K562 (cell line): ENCODE data around the gene PATJ. TPM values are rescaled to one million over a fixed set of nuclear protein-coding genes. Genes with fewer than 3 reads are reported as not detected.

ENCODE experiments used
- ATAC-seq: fragments of 200-7000 bp; cut with Tn5 transposase; 3 replicates; pipeline ENCODE4 v1.9.1; 2020; ENCODE audit warnings: moderate library complexity
- BruUV-seq: library from RNA; stranded (reverse); fragments of 400-500 nt; replicated peaks from 2 replicates; lab custom pipeline; 2021; lab: Mats Ljungman, UMichigan
- CTCF ChIA-PET: fragments of 300-600 bp; formaldehyde crosslinking; extraction: SDS; loops from one replicate; lab custom pipeline; 2021; ENCODE audit warnings: low intra/inter-chr PET ratio; lab: Yijun Ruan, JAX
- POLR2A ChIA-PET: fragments of 300-600, 350-650 bp; sonication (Branson Sonifier 250); formaldehyde crosslinking; extraction: SDS; loops from one replicate; lab custom pipeline; 2021; ENCODE audit warnings: antibody characterized with exemption, inconsistent platforms; lab: Yijun Ruan, JAX
- DNase-seq, 4 experiments: peaks; one replicate each; pipeline versions ENCODE4 v3.0.0 to v3.0.0-alpha.2; 2011 to 2018; ENCODE audit warnings: low spot score in 3 of 4, mixed read lengths in 3 of 4; ENCODE audit errors: extremely low read depth in 1 of 4
- FAIRE-seq: peaks from 2 replicates; lab custom pipeline; 2011; peaks lifted over from hg19 to GRCh38; lab: Jason Lieb, UNC
- H2AFZ ChIP-seq: 2 replicates; pipeline ENCODE4 v1.6.0; 2011; ENCODE audit warnings: low read depth, low read length, control low read depth, inconsistent platforms
- H3K27ac ChIP-seq: fragments of 200-600 bp; 3 replicates; pipeline ENCODE4 v1.8.0; 2011; ENCODE audit warnings: low read depth, mild to moderate bottlenecking, control low read depth, inconsistent platforms, low read length, moderate library complexity, mixed read lengths; ENCODE audit errors: extremely low read depth
- H3K27me3 ChIP-seq, 2 experiments: fragments of 300-600 bp in 1 of 2; 2 replicates in 1 of 2; 3 replicates in 1 of 2; pipeline versions ENCODE4 v1.6.0 to v1.8.0; 2011; ENCODE audit warnings: inconsistent platforms in 2 of 2, low read length in 2 of 2, mild to moderate bottlenecking in 1 of 2, mixed read lengths in 1 of 2, moderate library complexity in 1 of 2; ENCODE audit not compliant: control insufficient read depth in 2 of 2, insufficient read depth in 2 of 2
- H3K36me3 ChIP-seq: fragments of 300-600 bp; 3 replicates; pipeline ENCODE4 v1.8.0; 2011; ENCODE audit warnings: mild to moderate bottlenecking, low read length, inconsistent platforms; ENCODE audit not compliant: control insufficient read depth, insufficient read depth
- H3K4me1 ChIP-seq, 2 experiments: fragments of 200-600 bp in 1 of 2; replicated peaks in 1 of 2; 2 replicates in 1 of 2; 3 replicates in 1 of 2; pipeline versions ENCODE4 v1.5.1 to v1.8.0; 2011; ENCODE audit warnings: inconsistent platforms in 2 of 2, low read length in 2 of 2, mild to moderate bottlenecking in 1 of 2, mixed read lengths in 1 of 2, moderate library complexity in 1 of 2; ENCODE audit not compliant: control insufficient read depth in 2 of 2, insufficient read depth in 2 of 2
- H3K4me2 ChIP-seq: 2 replicates; pipeline ENCODE4 v1.6.1; 2011; ENCODE audit warnings: low read length, control low read depth, inconsistent platforms, mixed read lengths; ENCODE audit not compliant: insufficient read depth
- H3K4me3 ChIP-seq: fragments of 200-600 bp; sonication (generic), shearing (Covaris generic); 2 replicates; pipeline ENCODE4 v1.5.1; 2016; ENCODE audit warnings: control low read depth, inconsistent platforms
- H3K79me2 ChIP-seq: fragments of 200-600 bp; 3 replicates; pipeline ENCODE4 v1.8.0; 2011; ENCODE audit warnings: low read length, inconsistent platforms; ENCODE audit not compliant: control insufficient read depth, insufficient read depth
- H3K9ac ChIP-seq, 2 experiments: 2 replicates each; pipeline versions ENCODE4 v1.6.0 to v1.6.1; 2011; ENCODE audit warnings: low read depth in 2 of 2, low read length in 2 of 2, control low read depth in 1 of 2, inconsistent platforms in 1 of 2, mild to moderate bottlenecking in 1 of 2, mixed read lengths in 1 of 2; ENCODE audit not compliant: insufficient read depth in 1 of 2
- H3K9me1 ChIP-seq: one replicate; pipeline ENCODE4 v1.6.0; 2011; ENCODE audit warnings: inconsistent platforms, mild to moderate bottlenecking, low read length, moderate library complexity; ENCODE audit not compliant: control insufficient read depth, insufficient read depth
- H3K9me3 ChIP-seq: replicated peaks from 2 replicates; pipeline ENCODE4 v1.5.1; 2011; ENCODE audit warnings: low read depth, low read length, inconsistent platforms; ENCODE audit not compliant: control insufficient read depth, insufficient read depth
- H4K20me1 ChIP-seq: replicated peaks from 2 replicates; pipeline ENCODE4 v1.6.1; 2011; ENCODE audit warnings: low read length, inconsistent platforms, mixed read lengths; ENCODE audit not compliant: control insufficient read depth, insufficient read depth
- AFF1 ChIP-seq, 2 experiments: fragments of 450-650 bp; IDR thresholded peaks; 2 replicates each; pipeline ENCODE4 v1.6.1; 2018; ENCODE audit warnings: mild to moderate bottlenecking in 2 of 2, low read depth in 1 of 2; ENCODE audit not compliant: partially characterized antibody in 2 of 2
- HMG20B ChIP-seq: fragments of 250-450 bp; sonication (Bioruptor Pico); IDR thresholded peaks from 2 replicates; pipeline ENCODE4 v1.5.0; 2021; ENCODE audit warnings: mild to moderate bottlenecking
- MCM7 ChIP-seq, 2 experiments: fragments of 450-650 bp; IDR thresholded peaks; 2 replicates each; pipeline ENCODE4 v1.6.1; 2016 to 2018
- WGBS: fragments of 100-300 bp; shearing (Covaris generic); methylation state at CpG from one replicate; pipeline ENCODE4 v1.1.6; 2016; ENCODE audit warnings: low coverage, mixed read lengths; ENCODE audit not compliant: insufficient coverage; ENCODE audit errors: missing lambda C conversion rate; 5-methylcytosine and 5-hydroxymethylcytosine counted together
- in situ Hi-C: fragments of 300-500 bp; cut with MboI; formaldehyde crosslinking; loops from 4 replicates; pipeline ENCODE4 v1.15.0; 2018; ENCODE audit warnings: inconsistent platforms, mixed read lengths
- intact Hi-C: fragments of 100-400 bp; cut with micrococcal nuclease; formaldehyde crosslinking; loops from 2 replicates; pipeline ENCODE4 v1.14.2; 2022
- polyA plus RNA-seq, 8 experiments: library from polyadenylated mRNA; depleted of rRNA in 4 of 8; stranded (reverse) in 5 of 8; unstranded in 3 of 8; fragments of >200 nt; fragmentation: Nextera tagmentation in 2 of 8; fragmentation: Illumina TruSeq in 1 of 8; extraction: Ambion mirVana in 2 of 8; extraction: Trizol in 1 of 8; gene quantifications; 2 replicates each; pipeline versions ENCODE4 v1.2.1 to v1.2.3, GENCODE V29; 2011 to 2014; ENCODE audit warnings: inconsistent platforms in 1 of 8, missing spikeins in 1 of 8
- total RNA-seq, 7 experiments: library from RNA; depleted of rRNA in 6 of 7; stranded (reverse); fragments of >200 nt in 6 of 7; fragmentation: Illumina TruSeq in 2 of 7; extraction: Trizol in 2 of 7; gene quantifications; 2 replicates each; pipeline versions ENCODE4 v1.2.1 to v1.2.3, GENCODE V29; 2011 to 2021; ENCODE audit warnings: low replicate concordance in 1 of 7

PATJ gene
- total and polyA plus RNA-seq, 9 of the 15 experiments (the other 6 are each of a cell fraction or from before 2014, with no cell fraction given) = 0.22 TPM; not detected in 8

GRCh38 chr1:61962631-61963030, 220.4 kb downstream of the PATJ start:
- Histone ChIP-seq H3K27ac (no peak overlapping the region), H3K4me1 (no peaks in the 10 kb centered on the region), H3K9ac (no peak overlapping the region), H3K79me2 (no peaks in the 10 kb centered on the region), H4K20me1 (no peaks in the 10 kb centered on the region), H3K4me3 (no peak overlapping the region), H3K27me3 (no peaks in the 10 kb centered on the region), H3K4me2 (no peak overlapping the region), H3K9me1 (no peaks in the 10 kb centered on the region), H3K9me3 (no peaks in the 10 kb centered on the region), H3K36me3 (no peaks in the 10 kb centered on the region), H2AFZ (no peak overlapping the region)
- BruUV-seq = no TSS peak
- WGBS = 25% methylated on average over 1 of the region's 3 CpGs
- ChIA-PET POLR2A (no interaction called here), CTCF (no interaction called here)
- FAIRE-seq (no peak), ATAC-seq (no peak), DNase-seq (no peak)
- TF ChIP-seq HMG20B (CRISPR knock-in tag) = no peak
- no peak for TF ChIP-seq AFF1 (IDR thresholded peaks at IDR 0.05; ENCODE audit: low read depth in 1 of 2, partially characterized antibody in 2 of 2)
- TF ChIP-seq MCM7 (IDR thresholded peaks at IDR 0.05) = no peak
- in situ Hi-C loops (no loop called here), intact Hi-C loops (no loop called here)
